ENCODE measurements around the gene PCDHGA1. TPM values are rescaled to one million over a fixed set of nuclear protein-coding genes. Genes with fewer than 3 reads are reported as not detected.

PCDHGA1 gene
- total and polyA plus RNA-seq, 7 donors: 0.27 to 2.1 (median 0.59) TPM

- TF ChIP-seq, protein P1, sequence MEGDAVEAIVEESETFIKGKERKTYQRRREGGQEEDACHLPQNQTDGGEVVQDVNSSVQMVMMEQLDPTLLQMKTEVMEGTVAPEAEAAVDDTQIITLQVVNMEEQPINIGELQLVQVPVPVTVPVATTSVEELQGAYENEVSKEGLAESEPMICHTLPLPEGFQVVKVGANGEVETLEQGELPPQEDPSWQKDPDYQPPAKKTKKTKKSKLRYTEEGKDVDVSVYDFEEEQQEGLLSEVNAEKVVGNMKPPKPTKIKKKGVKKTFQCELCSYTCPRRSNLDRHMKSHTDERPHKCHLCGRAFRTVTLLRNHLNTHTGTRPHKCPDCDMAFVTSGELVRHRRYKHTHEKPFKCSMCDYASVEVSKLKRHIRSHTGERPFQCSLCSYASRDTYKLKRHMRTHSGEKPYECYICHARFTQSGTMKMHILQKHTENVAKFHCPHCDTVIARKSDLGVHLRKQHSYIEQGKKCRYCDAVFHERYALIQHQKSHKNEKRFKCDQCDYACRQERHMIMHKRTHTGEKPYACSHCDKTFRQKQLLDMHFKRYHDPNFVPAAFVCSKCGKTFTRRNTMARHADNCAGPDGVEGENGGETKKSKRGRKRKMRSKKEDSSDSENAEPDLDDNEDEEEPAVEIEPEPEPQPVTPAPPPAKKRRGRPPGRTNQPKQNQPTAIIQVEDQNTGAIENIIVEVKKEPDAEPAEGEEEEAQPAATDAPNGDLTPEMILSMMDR (IDR thresholded peaks at IDR 0.05): no peak
- intact Hi-C loops (cut with DNase I): no loop called here
- Histone ChIP-seq H3K9me3 (no peaks in the 10 kb centered on the region), H3K27ac (no peak overlapping the region), H3K4me3 (no peak overlapping the region), H3K27me3 (ENCODE audit: insufficient read depth in 3 of 3, low read length in 2 of 3) (no peaks in the 10 kb centered on the region), H3K4me1 (peaks cover 3% of the 10 kb centered on the region), H3K36me3 (ENCODE audit: insufficient read depth in 1 of 2, low read depth in 1 of 2) (peaks cover 0 to 5% of the 10 kb centered on the region in 2 donors)
- 76 to 83% (median 83%) methylated on average over 7 of the region's 7 CpGs for WGBS, 3 donors
- DNase-seq (no peak), ATAC-seq (no peak)
Observed at GRCh38 chr5:141501761-141502160, 171.4 kb downstream of the PCDHGA1 start.

- DNase-seq: no peak
- Histone ChIP-seq H3K27ac (no peak overlapping the region), H3K36me3 (ENCODE audit: insufficient read depth in 1 of 2, low read depth in 1 of 2) (peaks cover 0 to 5% of the 10 kb centered on the region in 2 donors)
Observed at GRCh38 chr5:141503681-141504080, 173.4 kb downstream of the PCDHGA1 start.

DNA sequence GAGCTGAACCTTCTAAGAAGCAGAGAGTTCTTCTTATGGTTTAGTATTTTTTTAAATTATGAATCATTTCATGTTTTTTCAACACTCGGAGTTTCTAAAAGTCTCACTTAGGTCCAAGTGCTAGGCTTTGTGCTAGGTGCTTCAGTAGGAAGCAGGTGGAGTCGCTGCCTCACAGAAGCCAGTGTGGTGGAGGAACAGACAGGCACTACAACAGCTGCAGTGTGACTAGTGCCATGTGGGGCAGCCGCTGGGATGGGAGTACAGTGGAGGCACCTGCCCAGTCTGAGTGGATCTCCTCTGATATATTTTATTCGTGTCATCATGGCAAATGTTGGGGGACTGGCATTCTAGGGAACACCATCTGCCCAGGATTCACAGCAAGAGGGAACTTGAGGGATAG, 173.9 kb downstream of the PCDHGA1 start:
- ATAC-seq (no peak), DNase-seq (no peak)
- intact Hi-C loops (cut with DNase I): no loop called here
- H3K4me1 ChIP-seq: peaks cover 15% of the 10 kb centered on the region
- peaks cover 0 to 5% of the 10 kb centered on the region in 2 donors for H3K36me3 ChIP-seq (ENCODE audit: insufficient read depth in 1 of 2, low read depth in 1 of 2)
- no peak overlapping the region for H3K4me3 ChIP-seq
- no peaks in the 10 kb centered on the region for H3K27me3 ChIP-seq (ENCODE audit: insufficient read depth in 3 of 3, low read length in 2 of 3)
- 57 to 66% (median 58%) methylated on average over 4 of the region's 4 CpGs for WGBS, 3 donors
- TF ChIP-seq, protein P1 (IDR thresholded peaks at IDR 0.05): no peak
- H3K27ac ChIP-seq: no peak overlapping the region
- no peaks in the 10 kb centered on the region for H3K9me3 ChIP-seq

More at GRCh38 chr5:141503681-141504080, 173.4 kb downstream of the PCDHGA1 start:
- intact Hi-C loops (cut with DNase I): no loop called here
- peaks cover 14% of the 10 kb centered on the region for H3K4me1 ChIP-seq
- H3K9me3 ChIP-seq: no peaks in the 10 kb centered on the region
- H3K4me3 ChIP-seq: no peak overlapping the region
- TF ChIP-seq, protein P1 (IDR thresholded peaks at IDR 0.05): no peak
- no peaks in the 10 kb centered on the region for H3K27me3 ChIP-seq (ENCODE audit: insufficient read depth in 3 of 3, low read length in 2 of 3)
- ATAC-seq: no peak
- WGBS, 3 donors: 81 to 94% (median 88%) methylated on average over 2 of the region's 2 CpGs

DNA sequence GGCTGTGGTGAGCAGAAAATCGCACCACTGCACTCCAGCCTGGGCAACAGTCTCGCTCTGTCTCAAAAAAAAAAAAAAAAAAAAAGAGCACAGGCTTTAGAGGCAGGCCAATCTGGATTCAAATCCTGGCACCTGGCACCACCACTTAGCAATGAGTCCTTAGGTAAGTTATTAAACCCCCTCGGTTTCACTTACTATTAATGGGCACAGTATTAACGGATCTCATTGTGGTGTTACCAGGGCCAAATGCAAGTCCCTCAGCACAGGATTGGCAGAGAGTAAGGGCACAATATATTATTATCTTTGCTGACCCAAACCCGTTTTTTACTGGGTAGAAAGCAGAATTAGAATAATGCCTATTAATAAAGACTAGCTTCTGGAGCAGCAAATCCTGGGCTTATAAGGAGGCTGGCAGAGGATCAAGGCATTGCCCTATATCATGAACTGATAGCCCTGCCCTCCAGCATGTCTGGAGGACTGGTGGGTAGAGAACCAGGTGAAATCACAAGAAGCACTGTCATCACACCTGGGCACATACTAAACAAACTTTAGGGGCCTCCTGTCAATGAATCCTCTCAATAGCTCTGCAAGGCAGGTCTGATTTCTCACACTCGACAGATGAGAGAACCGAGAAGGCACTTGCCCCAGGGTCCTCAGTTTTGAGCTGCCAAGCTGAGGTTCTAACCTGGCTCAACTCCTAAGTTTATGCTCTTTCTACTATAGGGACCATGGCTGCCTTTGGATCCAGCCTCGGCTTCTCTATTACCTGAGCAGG, 176.3 kb downstream of the PCDHGA1 start:
- TF ChIP-seq, protein P1 (IDR thresholded peaks at IDR 0.05): no peak
- Histone ChIP-seq H3K4me1 (peaks cover 21% of the 10 kb centered on the region), H3K4me3 (no peak overlapping the region), H3K9me3 (no peaks in the 10 kb centered on the region), H3K27ac (peak overlapping the region; percentile 73), H3K27me3 (ENCODE audit: insufficient read depth in 3 of 3, low read length in 2 of 3) (no peaks in the 10 kb centered on the region), H3K36me3 (ENCODE audit: insufficient read depth in 1 of 2, low read depth in 1 of 2) (peaks cover 4 to 15% of the 10 kb centered on the region in 2 donors)
- intact Hi-C loops (cut with DNase I): no loop called here
- ATAC-seq (no peak), DNase-seq (no peak)
- 51 to 60% (median 59%) methylated on average over 8 of the region's 8 CpGs for WGBS, 3 donors

All from psoas muscle (tissue), 8 donors.